ENCODE results near the gene SLC44A3.

Gene SLC44A3

DNA sequence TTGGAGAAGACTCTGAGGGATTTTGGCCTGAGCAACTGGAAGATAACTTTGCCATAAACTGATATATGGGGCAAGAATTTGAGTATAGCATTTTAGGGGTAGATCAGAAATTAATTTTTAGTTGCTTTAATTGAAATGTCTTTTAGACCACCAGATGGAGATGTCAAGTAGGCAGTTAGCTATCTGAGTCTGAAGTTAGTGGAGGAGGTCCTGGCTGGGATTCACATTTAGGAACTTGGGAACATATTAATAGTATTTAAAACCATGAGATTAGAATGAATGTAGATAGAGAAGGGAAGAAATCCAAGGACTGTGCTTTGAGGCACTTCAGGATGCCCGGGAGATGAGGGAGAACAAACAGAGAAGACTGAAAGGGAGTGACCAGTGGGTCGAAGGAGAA is 32.6 kb downstream of the SLC44A3 start:
- H3K9me3 ChIP-seq (ENCODE audit: control insufficient read depth, low read length) = no peaks in the 10 kb centered on the region
- H3K36me3 ChIP-seq (ENCODE audit: control insufficient read depth, insufficient read depth, low read length) = no peaks in the 10 kb centered on the region
- DNase-seq = no peak
- no peaks in the 10 kb centered on the region for H3K27me3 ChIP-seq (replicated peaks; ENCODE audit: control insufficient read depth, insufficient read depth, low read length, poor library complexity, severe bottlenecking)
- H3K27ac ChIP-seq (ENCODE audit: insufficient read depth, low read length, poor library complexity, severe bottlenecking) = no peak overlapping the region
- H3K4me3 ChIP-seq (ENCODE audit: insufficient read depth, low read depth, low read length, poor library complexity, severe bottlenecking) = no peak overlapping the region
- no peaks in the 10 kb centered on the region for H3K4me1 ChIP-seq (ENCODE audit: control insufficient read depth, insufficient read depth, low read length, poor library complexity, severe bottlenecking)

DNA sequence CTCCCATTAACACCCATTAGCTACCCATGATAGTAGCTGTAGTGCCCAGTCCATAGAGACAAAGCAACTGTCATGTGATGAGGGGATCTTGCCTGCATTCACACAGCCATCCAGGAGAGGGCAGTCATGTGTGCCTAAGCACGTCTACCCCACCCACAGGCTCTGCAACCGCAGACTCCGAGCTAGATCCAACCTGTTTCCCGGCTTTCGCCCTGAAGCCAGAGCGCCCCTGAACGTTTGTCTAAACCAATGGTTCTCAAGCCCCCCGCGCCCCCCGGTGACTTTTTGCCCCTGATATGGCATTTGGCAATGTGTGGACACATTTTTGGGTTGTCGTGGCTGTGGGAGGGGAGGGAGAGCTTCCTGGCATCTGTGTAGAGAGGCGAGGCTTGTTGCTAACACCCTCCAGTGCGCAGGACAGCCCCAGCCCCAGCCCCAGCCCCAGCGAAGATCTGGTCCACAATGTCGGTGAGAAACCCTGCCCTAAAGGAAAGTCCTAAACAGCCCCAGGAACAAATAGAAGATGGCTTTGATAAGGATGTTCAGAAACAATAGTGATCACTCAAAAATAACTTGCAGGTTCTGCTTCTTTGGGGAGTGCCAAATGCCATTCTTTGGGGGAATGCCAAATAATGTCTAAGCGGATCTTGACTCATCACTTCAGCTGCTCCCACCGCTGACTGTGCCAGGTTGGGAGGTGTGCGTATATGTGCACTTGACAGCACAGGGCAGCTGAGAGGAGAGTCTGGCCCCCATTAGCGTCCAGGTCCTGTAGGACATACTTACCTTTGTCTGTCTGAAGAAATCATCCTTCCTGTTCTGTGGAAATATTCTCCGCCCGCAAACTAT is 34.5 kb downstream of the SLC44A3 start:
- Histone ChIP-seq H3K36me3 (ENCODE audit: control insufficient read depth, insufficient read depth, low read length) (no peaks in the 10 kb centered on the region), H3K4me1 (ENCODE audit: control insufficient read depth, insufficient read depth, low read length, poor library complexity, severe bottlenecking) (no peaks in the 10 kb centered on the region), H3K27ac (ENCODE audit: insufficient read depth, low read length, poor library complexity, severe bottlenecking) (no peak overlapping the region), H3K27me3 (replicated peaks; ENCODE audit: control insufficient read depth, insufficient read depth, low read length, poor library complexity, severe bottlenecking) (no peaks in the 10 kb centered on the region), H3K4me3 (ENCODE audit: insufficient read depth, low read depth, low read length, poor library complexity, severe bottlenecking) (peak overlapping the region; percentile 46), H3K9me3 (ENCODE audit: control insufficient read depth, low read length) (no peaks in the 10 kb centered on the region)
- peak; percentile 43 to 58 (median 43) for DNase-seq

DNA sequence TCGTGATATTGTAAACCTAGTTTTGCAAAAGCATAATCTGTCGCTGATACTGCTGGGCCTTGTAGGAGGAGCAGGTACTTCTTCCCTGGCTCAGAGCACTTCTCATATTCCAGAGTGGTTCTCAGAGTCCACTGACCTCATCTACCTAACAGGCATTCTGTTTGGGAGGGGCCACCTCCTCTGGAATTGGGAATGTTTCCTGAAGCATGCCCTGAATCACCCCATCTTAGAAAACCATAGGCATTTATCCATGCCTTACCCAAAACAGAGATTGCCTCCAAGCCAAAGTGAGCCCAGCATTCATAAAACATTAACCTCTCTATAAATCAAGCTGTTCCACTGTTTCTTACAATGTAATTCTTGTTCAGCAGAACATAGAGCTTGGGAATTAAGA is 35.1 kb downstream of the SLC44A3 start:
- no peaks in the 10 kb centered on the region for H3K9me3 ChIP-seq (ENCODE audit: control insufficient read depth, low read length)
- no peaks in the 10 kb centered on the region for H3K27me3 ChIP-seq (replicated peaks; ENCODE audit: control insufficient read depth, insufficient read depth, low read length, poor library complexity, severe bottlenecking)
- no peak for DNase-seq
- no peaks in the 10 kb centered on the region for H3K36me3 ChIP-seq (ENCODE audit: control insufficient read depth, insufficient read depth, low read length)
- H3K4me1 ChIP-seq (ENCODE audit: control insufficient read depth, insufficient read depth, low read length, poor library complexity, severe bottlenecking) = no peaks in the 10 kb centered on the region
- no peak overlapping the region for H3K4me3 ChIP-seq (ENCODE audit: insufficient read depth, low read depth, low read length, poor library complexity, severe bottlenecking)
- no peak overlapping the region for H3K27ac ChIP-seq (ENCODE audit: insufficient read depth, low read length, poor library complexity, severe bottlenecking)

DNA sequence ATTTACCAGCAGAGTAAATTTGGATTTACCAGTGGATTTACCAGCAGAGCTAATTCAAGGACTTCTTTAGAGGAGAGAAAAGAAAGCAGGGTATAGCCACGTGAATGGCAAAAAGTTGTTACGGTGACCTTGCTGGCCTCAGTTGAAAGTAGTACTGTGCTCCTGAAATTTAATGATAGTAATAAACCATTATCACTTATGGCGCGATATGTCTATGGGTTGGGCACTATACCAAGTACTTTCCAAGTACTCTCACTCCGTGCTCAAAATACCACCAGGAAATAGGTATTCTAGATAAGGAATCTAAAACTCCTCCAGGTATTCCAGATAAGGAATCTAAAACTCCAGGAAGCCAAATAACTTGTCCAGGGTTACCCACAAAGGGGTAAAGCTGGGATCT is 35.8 kb downstream of the SLC44A3 start:
- H3K27me3 ChIP-seq (replicated peaks; ENCODE audit: control insufficient read depth, insufficient read depth, low read length, poor library complexity, severe bottlenecking) = no peaks in the 10 kb centered on the region
- H3K4me3 ChIP-seq (ENCODE audit: insufficient read depth, low read depth, low read length, poor library complexity, severe bottlenecking) = no peak overlapping the region
- no peak overlapping the region for H3K27ac ChIP-seq (ENCODE audit: insufficient read depth, low read length, poor library complexity, severe bottlenecking)
- no peaks in the 10 kb centered on the region for H3K9me3 ChIP-seq (ENCODE audit: control insufficient read depth, low read length)
- no peaks in the 10 kb centered on the region for H3K36me3 ChIP-seq (ENCODE audit: control insufficient read depth, insufficient read depth, low read length)
- no peak for DNase-seq
- no peaks in the 10 kb centered on the region for H3K4me1 ChIP-seq (ENCODE audit: control insufficient read depth, insufficient read depth, low read length, poor library complexity, severe bottlenecking)

DNA sequence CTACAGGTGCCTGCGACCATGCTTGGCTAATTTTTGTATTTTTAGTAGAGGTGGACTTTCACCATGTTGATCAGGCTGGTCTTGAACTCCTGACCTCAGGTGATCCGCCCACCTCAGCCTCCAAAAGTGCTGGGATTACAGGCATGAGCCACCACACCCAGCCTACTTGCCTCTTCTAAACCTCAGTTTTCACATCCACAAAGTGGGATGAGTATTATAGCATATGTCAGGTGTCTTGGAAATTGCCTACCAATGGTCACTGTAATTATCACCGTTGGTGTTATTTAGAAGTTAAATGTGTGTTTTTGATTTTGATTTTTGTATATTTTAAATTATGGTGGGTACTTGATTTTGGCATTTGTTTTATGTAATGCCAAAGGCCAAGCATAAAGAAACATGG is 36.7 kb downstream of the SLC44A3 start:
- no peak overlapping the region for H3K4me3 ChIP-seq (ENCODE audit: insufficient read depth, low read depth, low read length, poor library complexity, severe bottlenecking)
- H3K36me3 ChIP-seq (ENCODE audit: control insufficient read depth, insufficient read depth, low read length) = no peaks in the 10 kb centered on the region
- H3K27me3 ChIP-seq (replicated peaks; ENCODE audit: control insufficient read depth, insufficient read depth, low read length, poor library complexity, severe bottlenecking) = no peaks in the 10 kb centered on the region
- no peak overlapping the region for H3K27ac ChIP-seq (ENCODE audit: insufficient read depth, low read length, poor library complexity, severe bottlenecking)
- H3K4me1 ChIP-seq (ENCODE audit: control insufficient read depth, insufficient read depth, low read length, poor library complexity, severe bottlenecking) = no peaks in the 10 kb centered on the region
- H3K9me3 ChIP-seq (ENCODE audit: control insufficient read depth, low read length) = no peaks in the 10 kb centered on the region
- no peak for DNase-seq

DNA sequence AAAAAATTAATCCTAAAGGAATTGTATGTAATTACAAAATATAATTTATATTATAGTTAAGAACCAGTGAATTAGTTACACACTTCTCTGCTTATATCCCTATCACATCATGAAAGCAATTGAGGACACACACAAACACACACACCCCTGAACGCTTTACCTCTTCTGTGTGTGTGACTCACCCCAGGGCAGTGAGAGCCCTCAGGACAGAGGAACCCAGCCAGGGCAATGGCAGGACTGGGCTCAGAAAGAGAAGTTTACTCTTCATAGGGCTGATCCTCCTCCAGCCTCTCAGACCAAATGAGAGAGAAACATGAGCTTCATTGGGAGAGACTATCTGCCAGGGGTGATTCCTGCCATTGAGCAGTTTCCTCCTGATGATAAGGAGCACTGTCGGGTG is 38.1 kb downstream of the SLC44A3 start:
- Histone ChIP-seq H3K36me3 (ENCODE audit: control insufficient read depth, insufficient read depth, low read length) (no peaks in the 10 kb centered on the region), H3K4me1 (ENCODE audit: control insufficient read depth, insufficient read depth, low read length, poor library complexity, severe bottlenecking) (no peaks in the 10 kb centered on the region), H3K4me3 (ENCODE audit: insufficient read depth, low read depth, low read length, poor library complexity, severe bottlenecking) (no peak overlapping the region), H3K27ac (ENCODE audit: insufficient read depth, low read length, poor library complexity, severe bottlenecking) (no peak overlapping the region), H3K9me3 (ENCODE audit: control insufficient read depth, low read length) (no peaks in the 10 kb centered on the region), H3K27me3 (replicated peaks; ENCODE audit: control insufficient read depth, insufficient read depth, low read length, poor library complexity, severe bottlenecking) (no peaks in the 10 kb centered on the region)
- DNase-seq = no peak

DNA sequence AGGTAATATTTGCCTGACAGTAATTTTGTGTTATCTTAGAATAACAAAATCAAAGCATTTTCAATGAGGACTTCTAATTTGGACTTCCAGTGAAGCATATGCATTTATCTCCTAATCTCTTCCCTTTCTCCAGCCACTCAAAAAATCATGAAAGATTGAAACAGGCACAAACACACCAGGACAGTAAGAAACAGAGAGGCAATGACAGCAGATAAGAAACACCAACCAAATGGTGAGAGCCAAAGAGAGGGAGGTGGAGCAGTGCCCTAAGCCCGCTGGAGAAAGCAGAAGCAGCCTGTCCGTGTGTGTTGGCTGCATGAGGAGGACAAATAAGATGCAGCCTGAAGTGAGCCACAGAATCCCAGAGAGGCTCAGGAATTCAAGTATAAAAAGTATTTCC is 39.0 kb downstream of the SLC44A3 start:
- H3K9me3 ChIP-seq (ENCODE audit: control insufficient read depth, low read length) = no peaks in the 10 kb centered on the region
- no peak overlapping the region for H3K27ac ChIP-seq (ENCODE audit: insufficient read depth, low read length, poor library complexity, severe bottlenecking)
- H3K27me3 ChIP-seq (replicated peaks; ENCODE audit: control insufficient read depth, insufficient read depth, low read length, poor library complexity, severe bottlenecking) = no peaks in the 10 kb centered on the region
- H3K4me1 ChIP-seq (ENCODE audit: control insufficient read depth, insufficient read depth, low read length, poor library complexity, severe bottlenecking) = no peaks in the 10 kb centered on the region
- DNase-seq = no peak
- H3K4me3 ChIP-seq (ENCODE audit: insufficient read depth, low read depth, low read length, poor library complexity, severe bottlenecking) = no peak overlapping the region
- H3K36me3 ChIP-seq (ENCODE audit: control insufficient read depth, insufficient read depth, low read length) = no peaks in the 10 kb centered on the region

DNA sequence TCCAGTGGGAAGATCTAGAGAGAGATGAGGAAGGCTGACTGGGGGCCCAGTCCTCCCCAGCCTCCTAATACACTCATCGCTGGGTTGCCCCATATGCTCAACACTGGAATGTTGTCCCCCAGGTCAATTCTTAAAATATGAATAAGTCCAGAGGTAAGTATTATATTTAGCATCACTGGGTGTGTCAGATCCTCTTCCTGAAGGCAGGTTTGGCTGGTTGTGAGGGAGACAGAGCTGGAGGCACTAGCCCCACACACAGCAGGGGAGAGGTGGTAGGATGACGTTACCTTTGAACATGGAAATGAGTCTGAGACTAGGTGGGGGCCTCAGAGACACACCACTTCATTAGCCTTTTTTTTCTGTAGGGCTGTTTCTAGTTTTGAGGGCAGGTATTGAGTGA is 42.6 kb downstream of the SLC44A3 start:
- Histone ChIP-seq H3K9me3 (ENCODE audit: control insufficient read depth, low read length) (no peaks in the 10 kb centered on the region), H3K4me3 (ENCODE audit: insufficient read depth, low read depth, low read length, poor library complexity, severe bottlenecking) (no peak overlapping the region), H3K27ac (ENCODE audit: insufficient read depth, low read length, poor library complexity, severe bottlenecking) (no peak overlapping the region), H3K27me3 (replicated peaks; ENCODE audit: control insufficient read depth, insufficient read depth, low read length, poor library complexity, severe bottlenecking) (no peaks in the 10 kb centered on the region), H3K36me3 (ENCODE audit: control insufficient read depth, insufficient read depth, low read length) (no peaks in the 10 kb centered on the region), H3K4me1 (ENCODE audit: control insufficient read depth, insufficient read depth, low read length, poor library complexity, severe bottlenecking) (no peaks in the 10 kb centered on the region)
- no peak for DNase-seq

DNA sequence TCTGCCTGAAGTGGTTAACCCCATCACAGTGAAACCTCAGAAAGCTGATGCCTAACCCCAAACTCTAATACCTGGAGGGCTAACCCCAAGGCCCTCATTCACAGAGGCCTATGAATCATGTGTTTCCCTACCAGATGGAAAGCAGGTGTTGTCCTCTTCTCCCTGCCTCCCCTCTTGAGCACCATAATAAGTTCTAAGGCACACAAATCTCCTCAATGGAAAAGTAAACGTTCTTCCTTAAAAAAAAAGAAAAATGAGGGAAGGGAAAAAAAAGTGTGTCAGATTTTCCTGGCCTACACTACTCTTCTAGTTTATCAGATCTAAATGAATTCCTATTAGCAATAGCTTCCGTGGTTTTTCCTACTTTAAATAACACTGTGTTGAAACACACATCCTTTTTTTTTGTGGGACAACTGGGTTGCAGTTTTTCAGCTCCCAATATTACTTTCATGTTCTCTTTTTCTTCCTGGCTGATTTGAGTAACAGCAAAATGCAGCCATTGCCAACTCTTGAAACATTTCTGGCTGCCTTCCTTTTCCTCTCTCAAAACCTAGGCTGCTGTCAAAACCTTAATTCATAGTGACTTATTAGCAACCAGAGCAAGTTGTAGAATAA is 43.2 kb downstream of the SLC44A3 start:
- Histone ChIP-seq H3K4me3 (ENCODE audit: insufficient read depth, low read depth, low read length, poor library complexity, severe bottlenecking) (no peak overlapping the region), H3K9me3 (ENCODE audit: control insufficient read depth, low read length) (no peaks in the 10 kb centered on the region), H3K27me3 (replicated peaks; ENCODE audit: control insufficient read depth, insufficient read depth, low read length, poor library complexity, severe bottlenecking) (no peaks in the 10 kb centered on the region), H3K4me1 (ENCODE audit: control insufficient read depth, insufficient read depth, low read length, poor library complexity, severe bottlenecking) (no peaks in the 10 kb centered on the region), H3K27ac (ENCODE audit: insufficient read depth, low read length, poor library complexity, severe bottlenecking) (no peak overlapping the region), H3K36me3 (ENCODE audit: control insufficient read depth, insufficient read depth, low read length) (no peaks in the 10 kb centered on the region)
- no peak for DNase-seq

DNA sequence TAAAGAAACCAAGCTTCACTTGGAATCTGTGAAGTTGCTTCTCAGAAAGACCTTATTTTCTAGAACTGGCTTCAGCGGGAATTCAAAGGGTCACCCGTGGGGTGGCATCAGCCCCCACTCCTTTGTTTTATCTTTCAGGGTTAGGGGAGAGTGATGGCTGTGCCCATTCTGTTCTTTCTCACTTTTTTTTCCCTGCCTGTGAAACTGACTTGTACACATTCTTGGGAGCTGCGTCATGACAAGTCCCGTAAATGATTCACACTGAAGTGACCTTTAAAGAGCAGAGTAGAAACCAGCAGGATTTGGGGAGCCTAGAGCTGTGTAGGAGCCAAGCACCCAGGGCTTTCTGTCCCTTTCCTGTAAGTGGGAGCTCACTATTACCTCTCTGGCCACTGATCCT is 43.8 kb downstream of the SLC44A3 start:
- DNase-seq = no peak
- H3K4me3 ChIP-seq (ENCODE audit: insufficient read depth, low read depth, low read length, poor library complexity, severe bottlenecking) = no peak overlapping the region
- no peaks in the 10 kb centered on the region for H3K9me3 ChIP-seq (ENCODE audit: control insufficient read depth, low read length)
- no peak overlapping the region for H3K27ac ChIP-seq (ENCODE audit: insufficient read depth, low read length, poor library complexity, severe bottlenecking)
- no peaks in the 10 kb centered on the region for H3K27me3 ChIP-seq (replicated peaks; ENCODE audit: control insufficient read depth, insufficient read depth, low read length, poor library complexity, severe bottlenecking)
- no peaks in the 10 kb centered on the region for H3K4me1 ChIP-seq (ENCODE audit: control insufficient read depth, insufficient read depth, low read length, poor library complexity, severe bottlenecking)
- H3K36me3 ChIP-seq (ENCODE audit: control insufficient read depth, insufficient read depth, low read length) = no peaks in the 10 kb centered on the region
